ENCODE measurements around the gene SAP30BP. TPM values are rescaled to one million over a fixed set of nuclear protein-coding genes. Genes with fewer than 3 reads are reported as not detected.
A peak's percentile ranks its signal among the peaks of the same experiment; 100 is the strongest.

SAP30BP gene
- total RNA-seq, 1 donor from 2014 or later: 75.8 TPM

DNA sequence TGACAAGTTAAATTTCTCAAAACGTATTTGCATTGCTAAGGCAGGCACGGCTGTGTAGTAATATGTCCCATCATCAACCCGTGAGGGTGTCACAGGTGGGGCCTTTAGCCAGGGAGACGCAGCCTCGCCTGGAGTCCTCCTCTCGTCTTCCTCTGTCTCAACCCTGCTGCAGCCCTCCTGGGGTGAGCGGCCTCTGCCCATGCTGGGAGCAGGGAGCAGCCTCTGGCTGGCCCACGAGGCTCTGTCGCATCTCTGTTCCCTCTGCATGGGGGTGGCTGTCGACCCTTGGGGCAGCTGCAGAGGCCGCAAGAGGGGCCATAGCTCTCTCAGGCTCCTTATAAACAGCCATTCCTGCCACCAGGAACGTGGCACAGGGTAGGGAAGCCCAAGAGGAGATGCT, 34.7 kb upstream of the SAP30BP start:
- no peaks in the 10 kb centered on the region for H3K9me3 Mint-ChIP-seq
- no peaks in the 10 kb centered on the region for H3K36me3 ChIP-seq
- peaks cover 15% of the 10 kb centered on the region for H3K27me3 Mint-ChIP-seq (ENCODE audit: insufficient read depth, low read depth)
- no peak overlapping the region for H3K9ac ChIP-seq
- no peaks in the 10 kb centered on the region for H3K9me3 ChIP-seq (ENCODE audit: low read depth)
- peaks cover 42% of the 10 kb centered on the region for H3K4me1 Mint-ChIP-seq
- no peaks in the 10 kb centered on the region for H3K36me3 Mint-ChIP-seq
- H3K4me2 ChIP-seq: no peak overlapping the region
- peaks cover 22% of the 10 kb centered on the region for H3F3A ChIP-seq (ENCODE audit: low read depth)
- no peak overlapping the region for H3K27ac ChIP-seq
- no peaks in the 10 kb centered on the region for H3K79me2 ChIP-seq (ENCODE audit: low read depth)
- peaks cover 25% of the 10 kb centered on the region for H3K4me1 ChIP-seq
- no peak for DNase-seq (ENCODE audit: low spot score)
- peak overlapping the region; percentile 42 for H3K4me3 Mint-ChIP-seq
- no peaks in the 10 kb centered on the region for H3K27me3 ChIP-seq
- no peak overlapping the region for H3K4me3 ChIP-seq
- peak overlapping the region; percentile 43 for H3K27ac Mint-ChIP-seq
- no peak overlapping the region for H2AFZ ChIP-seq (replicated peaks)
- TF ChIP-seq, protein P1, sequence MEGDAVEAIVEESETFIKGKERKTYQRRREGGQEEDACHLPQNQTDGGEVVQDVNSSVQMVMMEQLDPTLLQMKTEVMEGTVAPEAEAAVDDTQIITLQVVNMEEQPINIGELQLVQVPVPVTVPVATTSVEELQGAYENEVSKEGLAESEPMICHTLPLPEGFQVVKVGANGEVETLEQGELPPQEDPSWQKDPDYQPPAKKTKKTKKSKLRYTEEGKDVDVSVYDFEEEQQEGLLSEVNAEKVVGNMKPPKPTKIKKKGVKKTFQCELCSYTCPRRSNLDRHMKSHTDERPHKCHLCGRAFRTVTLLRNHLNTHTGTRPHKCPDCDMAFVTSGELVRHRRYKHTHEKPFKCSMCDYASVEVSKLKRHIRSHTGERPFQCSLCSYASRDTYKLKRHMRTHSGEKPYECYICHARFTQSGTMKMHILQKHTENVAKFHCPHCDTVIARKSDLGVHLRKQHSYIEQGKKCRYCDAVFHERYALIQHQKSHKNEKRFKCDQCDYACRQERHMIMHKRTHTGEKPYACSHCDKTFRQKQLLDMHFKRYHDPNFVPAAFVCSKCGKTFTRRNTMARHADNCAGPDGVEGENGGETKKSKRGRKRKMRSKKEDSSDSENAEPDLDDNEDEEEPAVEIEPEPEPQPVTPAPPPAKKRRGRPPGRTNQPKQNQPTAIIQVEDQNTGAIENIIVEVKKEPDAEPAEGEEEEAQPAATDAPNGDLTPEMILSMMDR (IDR thresholded peaks at IDR 0.05): no peak
- TF ChIP-seq EZH2 (IDR thresholded peaks at IDR 0.05) (no peak), EZH2phosphoT487 (IDR thresholded peaks at IDR 0.05) (no peak)
- H4K20me1 ChIP-seq (ENCODE audit: low read depth): peaks cover 51% of the 10 kb centered on the region

DNA sequence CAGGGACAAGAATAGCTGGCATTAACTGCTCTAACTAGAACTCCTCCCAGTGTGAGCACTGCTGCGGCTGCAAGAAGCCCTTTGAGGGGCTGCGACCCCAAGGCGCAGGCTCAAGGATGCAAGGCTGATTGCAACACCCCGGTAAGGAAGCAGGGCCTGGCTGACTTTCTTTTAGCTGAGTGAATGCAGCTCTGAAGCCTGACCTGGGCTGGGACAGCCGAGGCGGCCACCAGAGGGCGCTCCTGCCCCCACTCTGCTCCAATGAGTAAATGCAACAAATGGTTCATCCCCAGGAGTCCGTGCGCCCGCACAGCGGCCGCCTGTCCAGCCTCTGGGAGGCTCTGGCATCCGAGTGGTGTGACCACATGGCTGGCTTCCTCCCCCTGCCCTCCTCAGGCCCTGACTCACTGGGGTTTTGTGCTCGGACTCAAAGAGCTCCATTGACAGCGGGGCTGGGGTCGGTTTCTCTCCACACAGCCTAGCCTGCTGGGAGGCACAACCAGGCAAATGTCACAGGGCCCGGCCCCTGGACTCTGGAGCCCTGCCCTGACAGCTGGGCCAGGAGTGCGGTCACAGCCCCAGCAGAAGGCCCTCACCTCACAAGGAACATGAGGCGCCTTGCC, 34.2 kb upstream of the SAP30BP start, which contains the start of gene SMIM5:
Gene SMIM5, plus strand, starts transcription at position 572 of the 623 bp plus-strand sequence. CDS start 6,768 bp downstream, outside the sequence.
- peak within 1 kb of the TSS; percentile 80 for H3K4me3 Mint-ChIP-seq
- Histone ChIP-seq H3K9ac (no peak within 1 kb of the TSS), H3K4me2 (peak within 1 kb of the TSS; percentile 75), H3K27me3 (no peaks in the 10 kb centered on the region), H3K4me1 (peaks cover 25% of the 10 kb centered on the region), H3K36me3 (no peaks in the 10 kb centered on the region), H3K79me2 (ENCODE audit: low read depth) (no peaks in the 10 kb centered on the region), H4K20me1 (ENCODE audit: low read depth) (peaks cover 55% of the 10 kb centered on the region), H3K4me3 (peak within 1 kb of the TSS; percentile 38), H2AFZ (replicated peaks) (no peak within 1 kb of the TSS), H3K9me3 (ENCODE audit: low read depth) (no peaks in the 10 kb centered on the region), H3F3A (ENCODE audit: low read depth) (peaks cover 22% of the 10 kb centered on the region), H3K27ac (no peak within 1 kb of the TSS)
- DNase-seq (ENCODE audit: low spot score): peak; percentile 91
- H3K36me3 Mint-ChIP-seq: no peaks in the 10 kb centered on the region
- peaks cover 14% of the 10 kb centered on the region for H3K27me3 Mint-ChIP-seq (ENCODE audit: insufficient read depth, low read depth)
- H3K4me1 Mint-ChIP-seq: peaks cover 42% of the 10 kb centered on the region
- TF ChIP-seq, protein P1 (IDR thresholded peaks at IDR 0.05): peak; percentile 98
- TF ChIP-seq EZH2 (IDR thresholded peaks at IDR 0.05): no peak
- no peaks in the 10 kb centered on the region for H3K9me3 Mint-ChIP-seq
- peak within 1 kb of the TSS; percentile 92 for H3K27ac Mint-ChIP-seq

DNA sequence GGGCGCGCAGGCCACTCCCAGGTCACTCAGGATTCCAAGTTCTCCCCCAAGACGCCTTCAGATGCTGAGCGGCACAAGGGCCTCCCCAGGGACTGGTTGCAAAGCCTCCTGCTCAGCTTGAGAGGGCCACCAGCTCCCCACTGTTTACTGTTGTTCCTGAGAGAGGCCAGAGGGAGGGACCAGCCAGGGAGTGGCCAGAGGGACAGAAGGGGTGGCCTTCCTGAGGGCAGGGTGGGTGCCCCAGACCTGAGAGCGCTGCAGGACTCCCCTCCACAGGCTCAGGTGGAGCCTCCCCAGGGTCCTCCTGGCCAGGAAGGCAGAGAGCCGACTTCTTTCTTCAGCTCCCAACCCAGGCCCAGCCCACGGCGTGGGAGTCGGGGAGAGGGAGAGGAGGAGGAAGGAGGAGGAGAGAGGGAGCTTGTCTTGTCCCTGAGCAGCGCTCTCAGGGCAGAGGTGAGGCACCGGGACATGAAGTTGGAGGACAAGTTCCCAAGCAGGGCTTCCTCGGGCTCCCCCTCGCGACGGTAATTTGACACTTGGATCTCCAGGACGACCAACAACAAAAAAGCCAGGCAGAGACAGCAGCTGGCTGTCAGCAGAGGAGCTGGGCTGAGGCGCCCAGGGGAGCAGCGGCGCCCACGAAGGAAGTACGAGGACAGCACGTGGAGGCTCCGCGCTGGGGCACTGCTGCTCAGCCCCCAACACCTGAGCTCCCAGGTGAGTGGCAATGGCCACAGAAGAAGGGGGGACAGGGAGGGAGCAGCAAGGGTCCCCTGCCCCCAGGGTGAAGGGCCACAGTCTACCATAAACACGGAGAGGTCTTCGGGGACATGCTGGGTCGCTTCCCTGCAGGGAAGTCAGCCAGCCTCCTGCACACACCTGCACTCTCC, 33.4 kb upstream of the SAP30BP start:
- H3K4me2 ChIP-seq: peak overlapping the region; percentile 75
- Mint-ChIP-seq H3K36me3 (no peaks in the 10 kb centered on the region), H3K27ac (peak overlapping the region; percentile 92), H3K4me1 (peaks cover 42% of the 10 kb centered on the region), H3K4me3 (peak overlapping the region; percentile 80), H3K9me3 (no peaks in the 10 kb centered on the region), H3K27me3 (ENCODE audit: insufficient read depth, low read depth) (peaks cover 14% of the 10 kb centered on the region)
- no peak overlapping the region for H3K9ac ChIP-seq
- peak; percentile 95 for DNase-seq (ENCODE audit: low spot score)
- H3K36me3 ChIP-seq: no peaks in the 10 kb centered on the region
- no peak for TF ChIP-seq EZH2phosphoT487 (IDR thresholded peaks at IDR 0.05)
- TF ChIP-seq, protein P1 (IDR thresholded peaks at IDR 0.05): peak; percentile 69
- peak overlapping the region; percentile 38 for H3K4me3 ChIP-seq
- peaks cover 25% of the 10 kb centered on the region for H3K4me1 ChIP-seq
- H2AFZ ChIP-seq (replicated peaks): no peak overlapping the region
- no peaks in the 10 kb centered on the region for H3K9me3 ChIP-seq (ENCODE audit: low read depth)
- no peaks in the 10 kb centered on the region for H3K79me2 ChIP-seq (ENCODE audit: low read depth)
- H3F3A ChIP-seq (ENCODE audit: low read depth): peaks cover 22% of the 10 kb centered on the region
- no peak overlapping the region for H3K27ac ChIP-seq
- H3K27me3 ChIP-seq: no peaks in the 10 kb centered on the region
- peaks cover 55% of the 10 kb centered on the region for H4K20me1 ChIP-seq (ENCODE audit: low read depth)

Data from neural progenitor cell (in vitro differentiated cells).